Lung (tissue), 12 donors: ENCODE measurements around the gene THRA. TPM values are rescaled to one million over a fixed set of nuclear protein-coding genes. Genes with fewer than 3 reads are reported as not detected.
A peak's percentile ranks its signal among the peaks of the same experiment; 100 is the strongest.

Experiments used
- ATAC-seq: fragments of 200-7000 bp; cut with Tn5 transposase; one replicate; pipeline ENCODE4 v1.9.1; 2020; ENCODE audit warnings: moderate number of reproducible peaks; ENCODE audit not compliant: insufficient read depth, low FRiP score
- DNase-seq, 3 donors: peaks; one replicate each; pipeline ENCODE4 v3.0.0-alpha.2; 2013 to 2017
- H3K27ac ChIP-seq, 2 donors: one replicate each; pipeline ENCODE4 v1.5.1; 2013; ENCODE audit warnings: mild to moderate bottlenecking in 2 of 2, moderate library complexity in 2 of 2, control low read depth in 1 of 2, inconsistent platforms in 1 of 2, low read depth in 1 of 2, low read length in 1 of 2
- H3K27me3 ChIP-seq, 3 donors: one replicate each; pipeline ENCODE4 v1.5.1; 2013; ENCODE audit warnings: low read length in 2 of 3; ENCODE audit not compliant: control insufficient read depth in 3 of 3, insufficient read depth in 3 of 3
- H3K36me3 ChIP-seq, 4 donors: one replicate each; pipeline ENCODE4 v1.5.1; 2013; ENCODE audit warnings: low read length in 4 of 4, mild to moderate bottlenecking in 1 of 4, moderate library complexity in 1 of 4; ENCODE audit not compliant: control insufficient read depth in 4 of 4, insufficient read depth in 4 of 4
- H3K4me1 ChIP-seq, 5 donors: one replicate each; pipeline ENCODE4 v1.5.1; 2013; ENCODE audit warnings: low read length in 5 of 5, mild to moderate bottlenecking in 2 of 5, moderate library complexity in 1 of 5; ENCODE audit not compliant: control insufficient read depth in 5 of 5, insufficient read depth in 5 of 5
- H3K4me3 ChIP-seq: one replicate; pipeline ENCODE4 v1.5.1; 2013; ENCODE audit warnings: mild to moderate bottlenecking, control low read depth, moderate library complexity
- H3K9ac ChIP-seq, 2 donors: one replicate each; pipeline ENCODE4 v1.5.1; 2013; ENCODE audit warnings: low read length in 2 of 2, control low read depth in 1 of 2; ENCODE audit not compliant: insufficient read depth in 1 of 2
- H3K9me3 ChIP-seq, 4 donors: one replicate each; pipeline ENCODE4 v1.5.1; 2013; ENCODE audit warnings: low read length in 3 of 4, mild to moderate bottlenecking in 1 of 4, moderate library complexity in 1 of 4; ENCODE audit not compliant: control insufficient read depth in 4 of 4, insufficient read depth in 3 of 4
- CTCF ChIP-seq: IDR thresholded peaks from 2 replicates; pipeline ENCODE4 v1.5.1; 2012; ENCODE audit warnings: mild to moderate bottlenecking; ENCODE audit errors: control extremely low read depth, extremely low read depth
- WGBS, 2 donors: extraction: QIAGEN DNeasy Blood & Tissue Kit; methylation state at CpG; one replicate each; pipeline ENCODE4 v1.1.7; 2013; 5-methylcytosine and 5-hydroxymethylcytosine counted together
- polyA plus RNA-seq, 2 donors: library from polyadenylated mRNA; stranded (reverse); fragments of 200-250 nt; gene quantifications; one replicate each; pipeline ENCODE4 v1.2.1, GENCODE V29; 2013
- total RNA-seq, 2 donors: library from RNA; depleted of rRNA in 1 of 2; stranded (reverse); fragments of >200 nt in 1 of 2; gene quantifications; one replicate each; pipeline ENCODE4 v1.2.1, GENCODE V29; 2014 to 2021
- donor health status: control.
- donor health status: control.
- donor health status: Bipolar disorder and iron deficiency.
- donor health status: healthy.
- donor health status: DM: yes; HTN: yes; CAD: no.

Gene THRA
- total and polyA plus RNA-seq, 4 donors: 28.5 to 55.9 (median 37.5) TPM

- Histone ChIP-seq H3K27ac (peak overlapping the region in 1 of 2 donors; percentile 62), H3K4me3 (no peak overlapping the region), H3K9me3 (no peaks in the 10 kb centered on the region), H3K4me1 (peaks cover 0 to 21% (median 17%) of the 10 kb centered on the region in 5 donors), H3K27me3 (no peaks in the 10 kb centered on the region), H3K9ac (no peak overlapping the region), H3K36me3 (peaks cover 13 to 46% (median 34%) of the 10 kb centered on the region in 4 donors)
- no peak for ATAC-seq
- 57 to 73% methylated on average over 22 of the region's 22 CpGs for WGBS, 2 donors
- DNase-seq: peak in 1 of 3 donors; percentile 12
- TF ChIP-seq CTCF: no peak
These were observed 36.6 kb upstream of the THRA start for GRCh38 chr17:40025991-40026815.

- Histone ChIP-seq H3K9ac (no peak overlapping the region), H3K9me3 (no peaks in the 10 kb centered on the region), H3K27me3 (no peaks in the 10 kb centered on the region), H3K4me1 (peaks cover 0 to 21% (median 17%) of the 10 kb centered on the region in 5 donors), H3K36me3 (peaks cover 13 to 48% (median 41%) of the 10 kb centered on the region in 4 donors), H3K27ac (peak overlapping the region in 1 of 2 donors; percentile 62), H3K4me3 (no peak overlapping the region)
- 34 to 47% methylated on average over 33 of the region's 33 CpGs for WGBS, 2 donors
- DNase-seq (peak; percentile 84 to 87 (median 87)), ATAC-seq (peak; percentile 63)
- peak; percentile 87 for TF ChIP-seq CTCF
These were observed 35.8 kb upstream of the THRA start for GRCh38 chr17:40026816-40027613.

- no peak for DNase-seq
- no peak overlapping the region for H3K4me3 ChIP-seq
These were observed 35.2 kb upstream of the THRA start for GRCh38 chr17:40027614-40028012.

More at GRCh38 chr17:40027614-40028012, 35.2 kb upstream of the THRA start:
- Histone ChIP-seq H3K4me1 (peaks cover 0 to 19% (median 12%) of the 10 kb centered on the region in 5 donors), H3K27ac (no peak overlapping the region), H3K9me3 (no peaks in the 10 kb centered on the region), H3K27me3 (no peaks in the 10 kb centered on the region), H3K36me3 (peaks cover 7 to 49% (median 43%) of the 10 kb centered on the region in 4 donors), H3K9ac (no peak overlapping the region)
- WGBS, 2 donors: 86 to 89% methylated on average over 5 of the region's 5 CpGs
- no peak for TF ChIP-seq CTCF
- ATAC-seq: no peak
